PC-9 (cell line): ENCODE data around the gene GABRB1. TPM values are rescaled to one million over a fixed set of nuclear protein-coding genes. Genes with fewer than 3 reads are reported as not detected.

Source experiments
- BruUV-seq: library from RNA; stranded (reverse); fragments of 400-500 nt; replicated peaks from 2 replicates; lab custom pipeline; 2021; lab: Mats Ljungman, UMichigan
- CTCF ChIA-PET: fragments of 300-600 bp; sonication (Branson Sonifier 250); formaldehyde crosslinking; loops from one replicate; lab custom pipeline; 2022; ENCODE audit warnings: antibody characterized with exemption; lab: Charles Lee
- POLR2A ChIA-PET: fragments of 300-600 bp; sonication (Branson Sonifier 250); formaldehyde crosslinking; loops from one replicate; lab custom pipeline; 2022; ENCODE audit warnings: antibody characterized with exemption; ENCODE audit not compliant: unreplicated experiment; lab: Charles Lee
- DNase-seq, 2 experiments: peaks; one replicate each; pipeline versions ENCODE4 v3.0.0 to v3.0.0-alpha.2; 2015 to 2022; ENCODE audit warnings: mixed read lengths in 1 of 2
- H2AFZ ChIP-seq: fragments of 200-600 bp; sonication (generic); 2 replicates; pipeline ENCODE4 v1.8.1; 2017; ENCODE audit warnings: antibody characterized with exemption
- H3F3A ChIP-seq: fragments of 200-600 bp; sonication (generic); 2 replicates; pipeline ENCODE4 v1.8.1; 2017; ENCODE audit warnings: antibody characterized with exemption, mild to moderate bottlenecking, low read depth; ENCODE audit not compliant: insufficient read depth
- H3K27ac ChIP-seq: fragments of 200-600 bp; sonication (generic); 2 replicates; pipeline ENCODE4 v1.6.1; 2016; ENCODE audit warnings: mixed run types
- H3K27me3 ChIP-seq: fragments of 200-600 bp; sonication (generic); 2 replicates; pipeline ENCODE4 v1.6.1; 2016; ENCODE audit warnings: low read depth, mixed run types; ENCODE audit not compliant: insufficient read depth
- H3K36me3 ChIP-seq: fragments of 200-600 bp; sonication (generic); 2 replicates; pipeline ENCODE4 v1.6.1; 2016; ENCODE audit warnings: low read depth, mixed run types
- H3K4me1 ChIP-seq: fragments of 200-600 bp; sonication (generic); replicated peaks from 2 replicates; pipeline ENCODE4 v1.6.1; 2016; ENCODE audit warnings: mixed run types; ENCODE audit not compliant: insufficient read depth
- H3K4me2 ChIP-seq: fragments of 200-600 bp; sonication (generic); 2 replicates; pipeline ENCODE4 v1.6.1; 2017; ENCODE audit warnings: mixed run types
- H3K4me3 ChIP-seq: fragments of 200-600 bp; sonication (generic); 2 replicates; pipeline ENCODE4 v1.6.1; 2016; ENCODE audit warnings: mixed run types
- H3K79me2 ChIP-seq: fragments of 200-600 bp; sonication (generic); 2 replicates; pipeline ENCODE4 v1.6.1; 2017; ENCODE audit warnings: low read depth, mixed run types
- H3K9me2 ChIP-seq: fragments of 200-600 bp; sonication (generic); 2 replicates; pipeline ENCODE4 v1.8.1; 2017; ENCODE audit warnings: mild to moderate bottlenecking; ENCODE audit not compliant: insufficient read depth
- H3K9me3 ChIP-seq: fragments of 200-600 bp; sonication (generic); 2 replicates; pipeline ENCODE4 v1.8.1; 2016; ENCODE audit warnings: low read depth; ENCODE audit not compliant: insufficient read depth
- H4K20me1 ChIP-seq: fragments of 200-600 bp; sonication (generic); 2 replicates; pipeline ENCODE4 v1.8.1; 2017; ENCODE audit not compliant: insufficient read depth
- CTCF ChIP-seq: fragments of 200-600 bp; sonication (generic); conservative IDR thresholded peaks from 2 replicates; pipeline ENCODE4 v1.6.1; 2017; ENCODE audit warnings: mixed run types, antibody characterized with exemption, mild to moderate bottlenecking, moderate library complexity
- EZH2 ChIP-seq: fragments of 200-600 bp; sonication (generic); IDR thresholded peaks from 2 replicates; pipeline ENCODE4 v1.8.0; 2017; ENCODE audit warnings: antibody characterized with exemption, low read depth
- intact Hi-C: fragments of 100-400 bp; cut with micrococcal nuclease; formaldehyde crosslinking; loops from one replicate; pipeline ENCODE4 v1.10.0; 2022; ENCODE audit not compliant: unreplicated experiment
- total RNA-seq: library from RNA; stranded (reverse); gene quantifications from 2 replicates; pipeline ENCODE4 v1.2.3, GENCODE V29; 2021

GABRB1 gene
- total RNA-seq, 1 experiment from 2014 or later: not detected

GRCh38 chr4:47054130-47054529, 22.8 kb downstream of the GABRB1 start:
- BruUV-seq: no TSS peak
- Histone ChIP-seq H3K4me2 (no peak overlapping the region), H3K4me1 (no peaks in the 10 kb centered on the region), H2AFZ (no peak overlapping the region), H3K79me2 (no peaks in the 10 kb centered on the region), H3K27me3 (no peaks in the 10 kb centered on the region), H3K9me2 (no peaks in the 10 kb centered on the region), H3F3A (no peaks in the 10 kb centered on the region), H4K20me1 (no peaks in the 10 kb centered on the region), H3K27ac (no peak overlapping the region), H3K36me3 (no peaks in the 10 kb centered on the region), H3K4me3 (no peak overlapping the region), H3K9me3 (no peaks in the 10 kb centered on the region)
- no peak for DNase-seq
- intact Hi-C loops: no loop called here
- ChIA-PET CTCF (interaction anchor here (0.6 kb wide), 1 partner anchor 12 kb away, joined by 4 read pairs; no protein-coding TSS in a partner anchor), POLR2A (no interaction called here)
- TF ChIP-seq EZH2 (no peak), CTCF (no peak)

- no TSS peak for BruUV-seq
- Histone ChIP-seq H2AFZ (no peak overlapping the region), H3K4me2 (no peak overlapping the region), H3F3A (no peaks in the 10 kb centered on the region), H3K4me3 (no peak overlapping the region), H3K9me2 (no peaks in the 10 kb centered on the region), H3K9me3 (no peaks in the 10 kb centered on the region; the same call in 1 of the 2 replicates), H3K4me1 (no peaks in the 10 kb centered on the region), H3K36me3 (no peaks in the 10 kb centered on the region), H3K79me2 (no peaks in the 10 kb centered on the region), H4K20me1 (no peaks in the 10 kb centered on the region), H3K27ac (no peak overlapping the region), H3K27me3 (no peaks in the 10 kb centered on the region)
- ChIA-PET CTCF (no interaction called here), POLR2A (no interaction called here)
- no peak for DNase-seq
- no peak for TF ChIP-seq EZH2
- TF ChIP-seq CTCF: no peak
- intact Hi-C loops: no loop called here
Measured at GRCh38 chr4:47057991-47058390, 26.6 kb downstream of the GABRB1 start.

- intact Hi-C loops: no loop called here
- no peaks in the 10 kb centered on the region for H3K27me3 ChIP-seq
- no peak overlapping the region for H2AFZ ChIP-seq
- H4K20me1 ChIP-seq: no peaks in the 10 kb centered on the region
- no peak overlapping the region for H3K27ac ChIP-seq
- H3K4me1 ChIP-seq: no peaks in the 10 kb centered on the region
- no TSS peak for BruUV-seq
- ChIA-PET POLR2A (no interaction called here), CTCF (no interaction called here)
- H3K9me3 ChIP-seq: no peaks in the 10 kb centered on the region; the same call in 1 of the 2 replicates
- no peak overlapping the region for H3K4me2 ChIP-seq
- no peaks in the 10 kb centered on the region for H3F3A ChIP-seq
- H3K79me2 ChIP-seq: no peaks in the 10 kb centered on the region
- TF ChIP-seq CTCF: no peak
- TF ChIP-seq EZH2: no peak
- H3K9me2 ChIP-seq: no peaks in the 10 kb centered on the region
- H3K4me3 ChIP-seq: no peak overlapping the region
- DNase-seq: no peak
- no peaks in the 10 kb centered on the region for H3K36me3 ChIP-seq
Measured at GRCh38 chr4:47060561-47060960, 29.2 kb downstream of the GABRB1 start.
